Muscle of leg (tissue), 16 donors: ENCODE measurements around the gene ALG13. TPM values are rescaled to one million over a fixed set of nuclear protein-coding genes. Genes with fewer than 3 reads are reported as not detected.
"Not testable (repeated sequence)": the region's sequence is repeated elsewhere in the genome, so short reads cannot be mapped to it uniquely, and the experiment has no call there.

Experiments used
- DNase-seq: peaks from one replicate; pipeline ENCODE4 v3.0.0; 2013
- H3K27ac ChIP-seq: one replicate; pipeline ENCODE4 v1.5.1; 2013; ENCODE audit warnings: mild to moderate bottlenecking, low read length, control low read depth
- H3K27me3 ChIP-seq: one replicate; pipeline ENCODE4 v1.6.1; 2013; ENCODE audit warnings: low read length; ENCODE audit not compliant: control insufficient read depth, insufficient read depth
- H3K36me3 ChIP-seq: one replicate; pipeline ENCODE4 v1.6.1; 2013; ENCODE audit warnings: low read length; ENCODE audit not compliant: control insufficient read depth, insufficient read depth
- H3K4me1 ChIP-seq: one replicate; pipeline ENCODE4 v1.6.1; 2013; ENCODE audit warnings: low read length; ENCODE audit not compliant: control insufficient read depth, insufficient read depth
- H3K4me3 ChIP-seq: one replicate; pipeline ENCODE4 v1.5.1; 2013; ENCODE audit warnings: low read length, control low read depth
- H3K9me3 ChIP-seq: replicated peaks from 2 replicates; pipeline ENCODE4 v1.6.1; 2013; ENCODE audit warnings: low read depth, low read length; ENCODE audit not compliant: control insufficient read depth
- WGBS: methylation state at CpG from one replicate; pipeline ENCODE4 v1.1.5; 2013; ENCODE audit warnings: missing lambda C conversion rate; ENCODE audit not compliant: insufficient coverage; 5-methylcytosine and 5-hydroxymethylcytosine counted together
- long read RNA-seq, 11 donors: transcript quantifications; one replicate each; lab custom pipeline, GENCODE V29; 2026
- polyA plus RNA-seq, 8 donors: library from polyadenylated mRNA; unstranded; fragments of 120-200 nt; gene quantifications; one replicate each; pipeline versions ENCODE4 v1.2.1 to v1.2.3, GENCODE V29; 2013; ENCODE audit warnings: inconsistent platforms in 1 of 8, low replicate concordance in 1 of 8; ENCODE audit not compliant: insufficient read length in 8 of 8, insufficient read depth in 1 of 8
- total RNA-seq: library from RNA; stranded (reverse); fragments of 120-200 nt; gene quantifications from one replicate; pipeline ENCODE4 v1.2.4, GENCODE V29; 2013

ALG13 gene
- total RNA-seq (23.0 TPM), polyA plus RNA-seq (10 to 100 TPM; 24.3 to 52.0 (median 30.0) TPM)
- long read RNA-seq, donor 1, partial matches to known transcripts, result 0 of 1 reads
- long read RNA-seq, donor 1, other reads (novel, unspliced or antisense), result 0 of 1 reads
- long read RNA-seq, donor 2, partial matches to known transcripts, result 0 of 1 reads
- long read RNA-seq, donor 2, other reads (novel, unspliced or antisense), result 0 of 1 reads
- long read RNA-seq, donor 3, full-length matches to known transcripts, result 6 of 6 reads
- long read RNA-seq, donor 3, partial matches to known transcripts, result 0 of 6 reads
- long read RNA-seq, donor 3, other reads (novel, unspliced or antisense), result 0 of 6 reads
- long read RNA-seq, donor 4, partial matches to known transcripts, result 0 of 4 reads
- long read RNA-seq, donor 4, other reads (novel, unspliced or antisense), result 0 of 4 reads
- long read RNA-seq, donor 5, full-length matches to known transcripts, result 10 of 10 reads
- long read RNA-seq, donor 5, partial matches to known transcripts, result 0 of 10 reads
- long read RNA-seq, donor 5, other reads (novel, unspliced or antisense), result 0 of 10 reads
- long read RNA-seq, donor 6, partial matches to known transcripts, result 0 of 5 reads
- long read RNA-seq, donor 6, other reads (novel, unspliced or antisense), result 0 of 5 reads
- long read RNA-seq, donor 7, partial matches to known transcripts, result 7 of 9 reads
- long read RNA-seq, donor 7, other reads (novel, unspliced or antisense), result 0 of 9 reads
- long read RNA-seq, donor 8, partial matches to known transcripts, result 0 of 9 reads
- long read RNA-seq, donor 8, other reads (novel, unspliced or antisense), result 0 of 9 reads
- long read RNA-seq, donor 9, partial matches to known transcripts, result 0 of 5 reads
- long read RNA-seq, donor 9, other reads (novel, unspliced or antisense), result 0 of 5 reads
- long read RNA-seq, donor 10, partial matches to known transcripts, result 0 of 10 reads
- long read RNA-seq, donor 10, other reads (novel, unspliced or antisense), result 0 of 10 reads
- long read RNA-seq, donor 11, partial matches to known transcripts, result 0 of 7 reads
- long read RNA-seq, donor 11, other reads (novel, unspliced or antisense), result 0 of 7 reads

GRCh38 chrX:111680988-111681779 is at the start of gene ALG13:
TSS of gene ALG13 (plus strand) at chrX:111681170. CDS start at chrX:111681219, 49 bp downstream.
- H3K27me3 ChIP-seq, result peaks cover 25% of the 10 kb centered on the region
- peaks cover 2% of the 10 kb centered on the region for H3K4me1 ChIP-seq
- H3K4me3 ChIP-seq, result peak within 1 kb of the TSS; percentile 68
- no peaks in the 10 kb centered on the region for H3K9me3 ChIP-seq
- 18% methylated on average over 59 of the region's 69 CpGs for WGBS
- H3K27ac ChIP-seq, result peak within 1 kb of the TSS; percentile 96
- no peaks in the 10 kb centered on the region for H3K36me3 ChIP-seq
- DNase-seq, result peak; percentile 96

DNA sequence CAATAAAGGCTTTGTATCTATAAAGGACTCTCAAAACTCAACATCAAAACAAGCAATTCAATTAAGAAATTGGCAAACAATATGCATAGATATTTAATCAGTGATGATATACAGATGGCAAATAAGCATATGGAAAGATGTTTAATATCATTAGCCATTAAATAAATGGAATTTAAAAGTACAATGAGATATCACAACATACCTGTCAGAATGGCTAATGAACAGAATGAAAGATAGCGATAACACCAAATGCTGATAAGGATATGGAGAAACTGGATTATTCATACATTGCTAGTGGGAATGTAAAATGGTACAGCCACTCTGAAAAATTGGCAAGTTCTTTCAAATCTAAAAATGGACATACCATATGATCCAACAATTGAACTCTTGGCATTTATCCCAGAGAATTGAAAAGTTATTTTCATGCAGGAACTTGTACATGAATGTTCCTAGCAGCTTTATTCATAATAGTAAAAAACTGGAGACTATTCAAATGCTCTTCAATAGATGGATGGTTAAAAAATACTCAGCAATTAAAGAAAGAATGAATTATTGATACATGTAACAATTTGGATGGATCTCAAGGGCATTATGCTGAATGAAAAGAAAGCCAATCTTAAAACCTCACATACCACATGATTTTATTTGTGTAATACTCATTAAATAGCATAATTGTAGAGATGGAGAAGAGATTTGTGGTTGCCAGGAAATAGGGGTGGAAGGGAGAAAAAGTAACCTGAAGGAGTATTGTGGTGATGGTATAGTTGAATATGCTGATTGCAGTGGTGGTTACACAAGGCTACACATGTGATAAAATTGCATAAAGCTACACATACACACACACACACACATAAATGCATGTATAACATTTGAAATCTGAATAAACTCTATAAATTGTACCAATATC is 45.9 kb upstream of the ALG13 start:
- Histone ChIP-seq H3K4me3 (no peak overlapping the region), H3K4me1 (no peaks in the 10 kb centered on the region), H3K27ac (no peak overlapping the region), H3K36me3 (no peaks in the 10 kb centered on the region), H3K9me3 (peaks cover 4% of the 10 kb centered on the region), H3K27me3 (peaks cover 8% of the 10 kb centered on the region)
- DNase-seq, result peak; percentile 68
- WGBS, result no CpG with 5 or more reads among the region's 1 CpG

- H3K4me3 ChIP-seq, result no peak overlapping the region
- WGBS, result no CpG with 5 or more reads among the region's 3 CpGs
- no peaks in the 10 kb centered on the region for H3K4me1 ChIP-seq
- no peaks in the 10 kb centered on the region for H3K36me3 ChIP-seq
- no peak for DNase-seq
- peaks cover 4% of the 10 kb centered on the region for H3K9me3 ChIP-seq
- peaks cover 4% of the 10 kb centered on the region for H3K27me3 ChIP-seq
- H3K27ac ChIP-seq, result no peak overlapping the region
These were observed 39.0 kb upstream of the ALG13 start for GRCh38 chrX:111641969-111642368.

GRCh38 chrX:111645165-111645564 is 35.8 kb upstream of the ALG13 start:
- not testable (repeated sequence) for H3K36me3 ChIP-seq, H3K27ac ChIP-seq, H3K4me1 ChIP-seq, DNase-seq, H3K27me3 ChIP-seq, H3K4me3 ChIP-seq, H3K9me3 ChIP-seq
- WGBS, result 96% methylated on average over 3 of the region's 3 CpGs

DNA sequence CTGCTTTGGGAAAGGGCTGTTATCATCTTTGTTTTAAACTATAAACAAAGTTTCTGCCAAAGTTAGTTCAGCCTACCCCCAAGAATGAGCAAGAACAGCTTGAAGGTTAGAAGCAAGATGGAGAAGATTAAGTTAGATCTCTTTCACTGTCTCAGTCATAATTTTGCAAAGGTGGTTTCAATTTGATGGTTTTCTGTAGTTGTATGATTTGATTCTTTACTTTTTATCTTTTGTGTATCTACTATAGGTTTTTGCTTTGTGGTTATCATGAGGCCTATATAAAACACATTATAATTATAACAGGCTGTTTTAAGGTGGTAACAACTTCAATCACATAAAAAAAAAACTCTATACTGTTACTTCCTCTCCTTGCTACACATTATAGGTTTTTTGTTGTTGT is 35.4 kb upstream of the ALG13 start:
- H3K9me3 ChIP-seq, result no peaks in the 10 kb centered on the region
- H3K27me3 ChIP-seq, result peaks cover 7% of the 10 kb centered on the region
- no peak for DNase-seq
- no peaks in the 10 kb centered on the region for H3K4me1 ChIP-seq
- H3K27ac ChIP-seq, result no peak overlapping the region
- no peak overlapping the region for H3K4me3 ChIP-seq
- no peaks in the 10 kb centered on the region for H3K36me3 ChIP-seq

- no peaks in the 10 kb centered on the region for H3K4me1 ChIP-seq
- H3K27me3 ChIP-seq, result peaks cover 7% of the 10 kb centered on the region
- WGBS, result no CpG with 5 or more reads among the region's 1 CpG
These were observed 34.5 kb upstream of the ALG13 start for GRCh38 chrX:111646515-111646914.

GRCh38 chrX:111648802-111649201 is 32.2 kb upstream of the ALG13 start:
- DNase-seq, result no peak
- Histone ChIP-seq H3K36me3 (no peaks in the 10 kb centered on the region), H3K4me3 (no peak overlapping the region), H3K27me3 (peaks cover 9% of the 10 kb centered on the region), H3K27ac (no peak overlapping the region), H3K9me3 (no peaks in the 10 kb centered on the region), H3K4me1 (no peaks in the 10 kb centered on the region)
- 83% methylated on average over 3 of the region's 3 CpGs for WGBS

More at GRCh38 chrX:111646515-111646914, 34.5 kb upstream of the ALG13 start:
- DNase-seq, result no peak
- Histone ChIP-seq H3K27ac (no peak overlapping the region), H3K4me3 (no peak overlapping the region), H3K36me3 (no peaks in the 10 kb centered on the region), H3K9me3 (no peaks in the 10 kb centered on the region)

DNA sequence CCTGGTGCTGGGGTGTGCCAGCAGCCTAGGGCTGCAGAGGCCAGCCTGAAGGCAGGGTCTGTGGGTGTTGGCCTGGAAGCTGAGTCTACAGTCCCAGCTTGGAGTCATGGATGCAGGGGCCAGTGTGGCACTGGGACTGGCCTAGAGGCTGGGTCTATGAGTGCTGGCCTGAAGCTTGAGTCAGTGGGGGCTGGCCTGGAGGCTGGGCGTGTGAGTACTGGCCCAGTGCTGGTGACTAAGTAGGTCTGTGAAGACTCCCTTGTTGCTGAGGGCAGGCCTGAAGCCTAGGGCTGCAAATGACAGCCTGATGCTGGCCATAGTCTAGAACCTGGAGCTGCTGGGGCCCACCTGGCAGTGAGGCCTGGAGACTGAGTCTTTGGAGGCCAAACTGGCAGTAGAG is 31.3 kb upstream of the ALG13 start:
- no peaks in the 10 kb centered on the region for H3K4me1 ChIP-seq

DNA sequence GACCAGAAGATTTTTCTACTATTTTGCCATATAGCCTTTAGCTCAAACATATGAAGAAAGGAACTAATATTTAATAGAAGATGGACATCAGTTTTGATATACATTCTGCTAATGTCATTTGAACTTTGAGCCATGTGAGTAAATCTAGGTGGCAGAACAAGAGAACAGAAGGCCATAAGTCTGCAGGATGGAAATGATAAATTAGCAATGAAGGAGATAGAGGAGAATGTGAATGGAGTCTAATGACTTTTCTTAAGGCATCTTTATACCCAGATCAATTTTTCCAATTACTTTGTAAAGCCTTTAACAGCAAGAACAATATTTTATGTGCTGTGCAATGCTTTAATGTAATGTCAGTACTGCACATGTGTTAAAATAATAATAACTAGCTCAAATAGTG is 30.1 kb upstream of the ALG13 start:
- no peak for DNase-seq
- peaks cover 9% of the 10 kb centered on the region for H3K27me3 ChIP-seq
- H3K36me3 ChIP-seq, result no peaks in the 10 kb centered on the region
- no peaks in the 10 kb centered on the region for H3K4me1 ChIP-seq
- no peak overlapping the region for H3K27ac ChIP-seq
- no peaks in the 10 kb centered on the region for H3K9me3 ChIP-seq
- H3K4me3 ChIP-seq, result no peak overlapping the region

More for the DNA sequence above, 31.3 kb upstream of the ALG13 start:
- Histone ChIP-seq H3K4me3 (no peak overlapping the region), H3K27me3 (peaks cover 9% of the 10 kb centered on the region), H3K36me3 (no peaks in the 10 kb centered on the region), H3K27ac (no peak overlapping the region), H3K9me3 (no peaks in the 10 kb centered on the region)
- WGBS, result 73% methylated on average over 1 of the region's 1 CpG
- DNase-seq, result no peak
